MCF 10A (cell line): Measurements from ENCODE around the gene PROM1. TPM values are rescaled to one million over a fixed set of nuclear protein-coding genes. Genes with fewer than 3 reads are reported as not detected.

ENCODE experiments used
- BruUV-seq: library from RNA; stranded (reverse); fragments of 400-500 nt; replicated peaks from 2 replicates; lab custom pipeline; 2021; lab: Mats Ljungman, UMichigan
- CTCF ChIA-PET: fragments of 300-600 bp; sonication (Branson Sonifier 250); formaldehyde crosslinking; extraction: SDS; loops from one replicate; lab custom pipeline; 2021; ENCODE audit warnings: antibody characterized with exemption, inconsistent platforms; lab: Yijun Ruan, JAX
- POLR2A ChIA-PET: fragments of 300-600, 350-650 bp; sonication (Branson Sonifier 250); formaldehyde crosslinking; extraction: SDS; loops from one replicate; lab custom pipeline; 2020; ENCODE audit warnings: antibody characterized with exemption, inconsistent platforms; lab: Yijun Ruan, JAX
- DNase-seq: peaks from one replicate; pipeline ENCODE4 v3.0.0-alpha.2; 2018; ENCODE audit not compliant: unreplicated experiment
- H3K27ac Mint-ChIP-seq: one replicate; pipeline ENCODE4 v1.8.0; 2022; ENCODE audit warnings: mild to moderate bottlenecking, low read depth, mixed read lengths; ENCODE audit not compliant: unreplicated experiment
- H3K27me3 Mint-ChIP-seq: one replicate; pipeline ENCODE4 v1.8.0; 2022; ENCODE audit warnings: mixed read lengths; ENCODE audit not compliant: insufficient read depth, unreplicated experiment
- H3K36me3 Mint-ChIP-seq: one replicate; pipeline ENCODE4 v1.8.0; 2022; ENCODE audit warnings: mild to moderate bottlenecking, moderate library complexity, mixed read lengths; ENCODE audit not compliant: insufficient read depth, unreplicated experiment
- H3K4me1 Mint-ChIP-seq: one replicate; pipeline ENCODE4 v1.8.0; 2022; ENCODE audit warnings: mixed read lengths; ENCODE audit not compliant: insufficient read depth, unreplicated experiment
- H3K4me3 Mint-ChIP-seq: one replicate; pipeline ENCODE4 v1.8.0; 2022; ENCODE audit warnings: mild to moderate bottlenecking, moderate library complexity, mixed read lengths; ENCODE audit not compliant: unreplicated experiment
- H3K9me3 Mint-ChIP-seq: one replicate; pipeline ENCODE4 v1.8.0; 2022; ENCODE audit warnings: mixed read lengths; ENCODE audit not compliant: unreplicated experiment
- CTCF ChIP-seq: fragments of 200-600 bp; IDR thresholded peaks from one replicate; pipeline ENCODE4 v1.8.0; 2022; ENCODE audit warnings: antibody characterized with exemption, mild to moderate bottlenecking; ENCODE audit not compliant: unreplicated experiment
- intact Hi-C: fragments of 100-400 bp; cut with micrococcal nuclease; formaldehyde crosslinking; loops from 2 replicates; pipeline ENCODE4 v1.14.1; 2022
- total RNA-seq: library from RNA; stranded (reverse); gene quantifications from 2 replicates; pipeline ENCODE4 v1.2.3, GENCODE V29; 2022

Gene PROM1
- total RNA-seq, 1 experiment from 2014 or later, result not detected

DNA sequence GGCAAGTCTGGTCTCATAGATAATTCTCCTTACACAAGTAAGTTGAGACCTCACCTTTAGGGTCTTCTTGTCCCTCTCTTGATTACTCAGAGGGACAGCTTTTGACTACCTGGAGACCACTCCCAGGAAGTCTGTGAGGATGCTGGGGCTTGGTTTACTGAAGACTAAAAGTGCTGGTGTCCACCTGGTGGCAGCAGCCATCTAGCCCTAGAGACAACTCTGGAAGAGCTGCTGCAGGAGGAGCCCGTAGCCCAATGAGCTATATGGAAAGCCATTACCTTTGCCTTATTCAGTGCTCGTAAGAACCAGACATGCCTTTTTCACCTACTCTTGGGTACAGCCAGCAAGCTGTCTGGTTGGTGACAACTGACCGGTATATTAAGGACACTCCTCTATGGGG, 128.2 kb downstream of the PROM1 start:
- CTCF ChIA-PET, result interaction anchor here (0.6 to 12.1 kb wide), 60 partner anchors 9 to 1747 kb away, joined by 3 to 357 read pairs (median 5); no protein-coding TSS in a partner anchor
- Mint-ChIP-seq H3K4me1 (peaks cover 10% of the 10 kb centered on the region), H3K27ac (no peak overlapping the region), H3K4me3 (no peak overlapping the region), H3K9me3 (no peaks in the 10 kb centered on the region), H3K36me3 (no peaks in the 10 kb centered on the region), H3K27me3 (no peaks in the 10 kb centered on the region)
- no TSS peak for BruUV-seq
- peak; percentile 46 for DNase-seq
- peak; percentile 15 for TF ChIP-seq CTCF
- intact Hi-C loops, result loop anchor here (1.0 to 10.0 kb wide), 6 partner anchors 45 to 476 kb away; no protein-coding TSS in a partner anchor
- POLR2A ChIA-PET, result interaction anchor here (0.6 to 2.4 kb wide), 7 partner anchors 18 to 323 kb away, joined by 3 to 27 read pairs (median 4); no protein-coding TSS in a partner anchor

DNA sequence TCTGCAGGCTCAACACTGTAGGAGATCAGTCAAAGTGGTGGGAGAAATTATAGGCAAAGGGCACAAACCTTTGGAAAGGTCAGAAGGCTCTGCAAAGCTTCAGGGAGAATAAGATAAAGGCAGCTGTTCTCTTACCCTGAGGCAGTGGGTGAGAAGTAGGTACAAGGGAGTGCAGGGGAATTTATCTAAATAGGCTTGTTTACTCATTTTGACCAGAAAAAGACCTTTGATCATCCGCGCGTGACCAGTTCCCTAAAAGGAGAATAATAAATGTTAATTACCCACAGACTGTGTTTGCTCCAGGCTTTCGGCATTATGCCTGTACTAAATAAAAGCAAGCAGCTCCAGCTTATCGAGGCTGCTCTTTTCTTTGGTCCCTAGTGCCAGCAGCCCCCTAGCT, 130.2 kb downstream of the PROM1 start:
- BruUV-seq, result no TSS peak
- TF ChIP-seq CTCF, result no peak
- H3K27me3 Mint-ChIP-seq, result no peaks in the 10 kb centered on the region
- no peak overlapping the region for H3K4me3 Mint-ChIP-seq
- POLR2A ChIA-PET, result interaction anchor here (0.7 kb wide), 2 partner anchors 94 to 146 kb away, joined by 3 read pairs; no protein-coding TSS in a partner anchor
- no peak for DNase-seq
- intact Hi-C loops, result loop anchor here (10.0 kb wide), 1 partner anchor 311 kb away; no protein-coding TSS in a partner anchor
- CTCF ChIA-PET, result interaction anchor here (0.6 to 12.1 kb wide), 7 partner anchors 15 to 770 kb away, joined by 3 to 357 read pairs (median 3); partner anchors contain the start of gene FGFBP1
- peaks cover 14% of the 10 kb centered on the region for H3K4me1 Mint-ChIP-seq
- H3K9me3 Mint-ChIP-seq, result no peaks in the 10 kb centered on the region
- H3K36me3 Mint-ChIP-seq, result peaks cover 4% of the 10 kb centered on the region
- no peak overlapping the region for H3K27ac Mint-ChIP-seq

DNA sequence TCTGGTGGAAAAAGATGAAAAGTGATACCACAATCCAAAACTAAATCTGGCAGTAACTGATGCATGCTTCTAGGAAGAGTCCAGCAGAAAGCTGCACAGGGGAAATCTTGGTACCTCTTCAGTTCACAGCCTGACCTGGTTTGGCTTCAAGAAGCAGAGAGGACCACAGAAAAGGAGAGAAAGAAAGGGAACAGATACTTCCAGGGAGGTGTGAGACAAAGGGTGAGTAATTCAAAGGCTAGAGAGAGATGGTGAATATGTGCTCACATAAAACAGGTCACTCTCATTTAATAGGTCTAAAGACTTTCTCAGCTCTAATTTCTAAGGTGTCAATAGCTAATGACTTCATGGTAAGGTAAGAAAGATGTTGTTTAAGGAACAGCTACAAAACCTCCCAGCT, 132.0 kb downstream of the PROM1 start:
- CTCF ChIA-PET, result interaction anchor here (0.7 to 12.1 kb wide), 4 partner anchors 19 to 146 kb away, joined by 3 to 357 read pairs (median 76); no protein-coding TSS in a partner anchor
- DNase-seq, result no peak
- H3K4me3 Mint-ChIP-seq, result no peak overlapping the region
- no peaks in the 10 kb centered on the region for H3K9me3 Mint-ChIP-seq
- peaks cover 29% of the 10 kb centered on the region for H3K4me1 Mint-ChIP-seq
- POLR2A ChIA-PET, result interaction anchor here (1.2 kb wide), 1 partner anchor 145 kb away, joined by 3 read pairs; no protein-coding TSS in a partner anchor
- H3K36me3 Mint-ChIP-seq, result peaks cover 5% of the 10 kb centered on the region
- no peak overlapping the region for H3K27ac Mint-ChIP-seq
- H3K27me3 Mint-ChIP-seq, result no peaks in the 10 kb centered on the region
- BruUV-seq, result no TSS peak
- intact Hi-C loops, result loop anchor here (10.0 kb wide), 1 partner anchor 313 kb away; no protein-coding TSS in a partner anchor
- TF ChIP-seq CTCF, result no peak

GRCh38 chr4:15948826-15949225, 135.0 kb downstream of the PROM1 start:
- Mint-ChIP-seq H3K27me3 (no peaks in the 10 kb centered on the region), H3K4me1 (peaks cover 25% of the 10 kb centered on the region), H3K9me3 (no peaks in the 10 kb centered on the region), H3K4me3 (no peak overlapping the region), H3K36me3 (peaks cover 5% of the 10 kb centered on the region), H3K27ac (peak overlapping the region; percentile 66)
- ChIA-PET POLR2A (interaction anchor here (1.3 kb wide), 1 partner anchor 11 kb away, joined by 3 read pairs; no protein-coding TSS in a partner anchor), CTCF (interaction anchor here (0.7 to 12.1 kb wide), 6 partner anchors 13 to 183 kb away, joined by 3 to 357 read pairs (median 3); no protein-coding TSS in a partner anchor)
- peak; percentile 25 for DNase-seq
- intact Hi-C loops, result no loop called here
- BruUV-seq, result no TSS peak
- TF ChIP-seq CTCF, result no peak
